ENCODE data around the gene C2CD2.

DNA sequence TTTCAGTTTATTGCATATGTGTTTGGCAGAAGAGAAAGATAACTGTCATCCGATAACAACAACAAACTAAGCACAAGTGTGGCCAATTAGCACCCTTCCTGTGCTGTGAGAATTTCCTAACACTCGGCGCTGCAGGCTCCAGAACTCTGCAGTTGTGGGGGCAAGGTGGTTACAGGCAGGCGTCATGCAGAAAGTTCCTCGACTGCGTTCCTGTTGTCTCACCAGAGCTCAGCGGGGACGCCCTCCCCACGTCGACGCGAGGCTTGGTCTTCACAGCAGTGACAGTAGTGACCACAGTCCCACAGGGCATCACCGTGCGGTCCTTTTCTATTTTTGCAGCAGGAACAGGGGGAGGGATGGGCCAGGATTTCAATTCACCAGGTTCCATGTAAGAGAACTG lies 47.0 kb downstream of the C2CD2 start:
- TF ChIP-seq TAF1 (IDR thresholded peaks at IDR 0.05; ENCODE audit: borderline replicate concordance, low read depth, low read length) (no peak), POLR2A (IDR thresholded peaks at IDR 0.05; ENCODE audit: low read depth, low read length) (no peak)

Data from GM12892 (cell line).